ENCODE measurements around the gene FBXL16. TPM values are rescaled to one million over a fixed set of nuclear protein-coding genes. Genes with fewer than 3 reads are reported as not detected.

Gene FBXL16
- total and polyA plus RNA-seq, 2 of the 13 experiments (the other 11 are each of a cell fraction or from before 2014, with no cell fraction given) = 0.22 to 2.0 TPM

DNA sequence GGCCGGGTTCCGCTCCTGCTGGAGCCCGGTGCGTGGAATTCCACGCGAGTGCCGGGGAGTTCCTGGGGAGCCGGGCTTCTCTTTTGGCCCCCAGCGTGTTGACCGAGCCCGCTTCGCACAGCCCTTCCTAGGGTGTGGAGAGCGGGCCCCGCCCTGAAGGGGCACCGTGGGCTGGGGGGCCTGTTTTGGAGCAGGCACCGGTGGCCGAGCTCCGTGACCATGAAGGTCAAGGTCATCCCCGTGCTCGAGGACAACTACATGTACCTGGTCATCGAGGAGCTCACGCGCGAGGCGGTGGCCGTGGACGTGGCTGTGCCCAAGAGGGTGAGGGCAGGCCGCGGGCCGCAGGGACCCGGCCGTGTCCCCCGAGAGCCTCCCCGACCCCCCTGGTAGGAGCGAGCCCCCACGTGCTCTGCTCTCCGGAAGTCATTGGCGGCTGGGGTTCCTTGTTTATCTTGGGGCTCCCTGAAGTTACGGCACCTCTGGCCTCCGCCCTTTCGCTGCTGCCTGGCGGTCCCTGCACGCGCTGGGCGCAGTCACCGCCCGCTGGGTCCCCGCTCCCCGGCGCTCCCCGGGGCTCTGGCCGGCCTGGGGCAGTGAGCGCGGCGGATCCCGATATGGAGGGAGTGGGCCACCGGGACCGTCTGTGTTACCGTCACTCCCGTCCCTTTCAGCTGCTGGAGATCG lies 21.8 kb upstream of the FBXL16 start (continued):
- TF ChIP-seq ZFP36L2 (CRISPR knock-in tag; IDR thresholded peaks at IDR 0.05) (no peak), NKX3-1 (CRISPR knock-in tag; IDR thresholded peaks at IDR 0.05) (no peak), KLF6 (CRISPR knock-in tag; IDR thresholded peaks at IDR 0.05) (no peak), ZBTB8A (CRISPR knock-in tag; IDR thresholded peaks at IDR 0.05; ENCODE audit: borderline replicate concordance, low read depth) (no peak), YEATS2 (CRISPR knock-in tag; IDR thresholded peaks at IDR 0.05; ENCODE audit: borderline replicate concordance) (no peak), KDM3A (CRISPR knock-in tag; IDR thresholded peaks at IDR 0.05; ENCODE audit: low read depth) (no peak), KDM6A (CRISPR knock-in tag; IDR thresholded peaks at IDR 0.05; ENCODE audit: low read depth) (no peak), SRSF4 (IDR thresholded peaks at IDR 0.05; ENCODE audit: low read depth, low read length, poor library complexity, severe bottlenecking) (no peak), SOX6 (IDR thresholded peaks at IDR 0.05) (no peak), SOX6 (CRISPR knock-in tag; IDR thresholded peaks at IDR 0.05) (no peak), TAF1 (CRISPR knock-in tag; IDR thresholded peaks at IDR 0.05) (peak; percentile 29; the same call in 1 of the 2 replicates), HNRNPLL (IDR thresholded peaks at IDR 0.05; ENCODE audit: low read depth, low read length, poor library complexity, severe bottlenecking) (peak; percentile 49), HMG20A (CRISPR knock-in tag; IDR thresholded peaks at IDR 0.05; ENCODE audit: borderline replicate concordance) (no peak), ZNF780A (CRISPR knock-in tag; IDR thresholded peaks at IDR 0.05) (no peak), ZFP82 (CRISPR knock-in tag; IDR thresholded peaks at IDR 0.05; ENCODE audit: borderline replicate concordance) (no peak)
- TF ChIP-seq, protein P1, sequence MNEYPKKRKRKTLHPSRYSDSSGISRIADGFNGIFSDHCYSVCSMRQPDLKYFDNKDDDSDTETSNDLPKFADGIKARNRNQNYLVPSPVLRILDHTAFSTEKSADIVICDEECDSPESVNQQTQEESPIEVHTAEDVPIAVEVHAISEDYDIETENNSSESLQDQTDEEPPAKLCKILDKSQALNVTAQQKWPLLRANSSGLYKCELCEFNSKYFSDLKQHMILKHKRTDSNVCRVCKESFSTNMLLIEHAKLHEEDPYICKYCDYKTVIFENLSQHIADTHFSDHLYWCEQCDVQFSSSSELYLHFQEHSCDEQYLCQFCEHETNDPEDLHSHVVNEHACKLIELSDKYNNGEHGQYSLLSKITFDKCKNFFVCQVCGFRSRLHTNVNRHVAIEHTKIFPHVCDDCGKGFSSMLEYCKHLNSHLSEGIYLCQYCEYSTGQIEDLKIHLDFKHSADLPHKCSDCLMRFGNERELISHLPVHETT (CRISPR knock-in tag; conservative IDR thresholded peaks at IDR 0.05) = peak; percentile 53; the same call in 1 of the 2 replicates
- TF ChIP-seq, protein P2, sequence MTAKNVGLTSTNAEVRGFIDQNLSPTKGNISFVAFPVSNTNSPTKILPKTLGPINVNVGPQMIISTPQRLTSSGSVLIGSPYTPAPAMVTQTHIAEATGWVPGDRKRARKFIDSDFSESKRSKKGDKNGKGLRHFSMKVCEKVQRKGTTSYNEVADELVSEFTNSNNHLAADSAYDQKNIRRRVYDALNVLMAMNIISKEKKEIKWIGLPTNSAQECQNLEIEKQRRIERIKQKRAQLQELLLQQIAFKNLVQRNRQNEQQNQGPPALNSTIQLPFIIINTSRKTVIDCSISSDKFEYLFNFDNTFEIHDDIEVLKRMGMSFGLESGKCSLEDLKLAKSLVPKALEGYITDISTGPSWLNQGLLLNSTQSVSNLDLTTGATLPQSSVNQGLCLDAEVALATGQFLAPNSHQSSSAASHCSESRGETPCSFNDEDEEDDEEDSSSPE (CRISPR knock-in tag; IDR thresholded peaks at IDR 0.05) = no peak
- TF ChIP-seq, protein P3, sequence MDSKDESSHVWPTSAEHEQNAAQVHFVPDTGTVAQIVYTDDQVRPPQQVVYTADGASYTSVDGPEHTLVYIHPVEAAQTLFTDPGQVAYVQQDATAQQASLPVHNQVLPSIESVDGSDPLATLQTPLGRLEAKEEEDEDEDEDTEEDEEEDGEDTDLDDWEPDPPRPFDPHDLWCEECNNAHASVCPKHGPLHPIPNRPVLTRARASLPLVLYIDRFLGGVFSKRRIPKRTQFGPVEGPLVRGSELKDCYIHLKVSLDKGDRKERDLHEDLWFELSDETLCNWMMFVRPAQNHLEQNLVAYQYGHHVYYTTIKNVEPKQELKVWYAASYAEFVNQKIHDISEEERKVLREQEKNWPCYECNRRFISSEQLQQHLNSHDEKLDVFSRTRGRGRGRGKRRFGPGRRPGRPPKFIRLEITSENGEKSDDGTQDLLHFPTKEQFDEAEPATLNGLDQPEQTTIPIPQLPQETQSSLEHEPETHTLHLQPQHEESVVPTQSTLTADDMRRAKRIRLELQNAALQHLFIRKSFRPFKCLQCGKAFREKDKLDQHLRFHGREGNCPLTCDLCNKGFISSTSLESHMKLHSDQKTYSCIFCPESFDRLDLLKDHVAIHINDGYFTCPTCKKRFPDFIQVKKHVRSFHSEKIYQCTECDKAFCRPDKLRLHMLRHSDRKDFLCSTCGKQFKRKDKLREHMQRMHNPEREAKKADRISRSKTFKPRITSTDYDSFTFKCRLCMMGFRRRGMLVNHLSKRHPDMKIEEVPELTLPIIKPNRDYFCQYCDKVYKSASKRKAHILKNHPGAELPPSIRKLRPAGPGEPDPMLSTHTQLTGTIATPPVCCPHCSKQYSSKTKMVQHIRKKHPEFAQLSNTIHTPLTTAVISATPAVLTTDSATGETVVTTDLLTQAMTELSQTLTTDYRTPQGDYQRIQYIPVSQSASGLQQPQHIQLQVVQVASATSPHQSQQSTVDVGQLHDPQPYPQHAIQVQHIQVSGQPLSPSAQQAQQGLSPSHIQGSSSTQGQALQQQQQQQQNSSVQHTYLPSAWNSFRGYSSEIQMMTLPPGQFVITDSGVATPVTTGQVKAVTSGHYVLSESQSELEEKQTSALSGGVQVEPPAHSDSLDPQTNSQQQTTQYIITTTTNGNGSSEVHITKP (CRISPR knock-in tag; IDR thresholded peaks at IDR 0.05; ENCODE audit: low read depth) = no peak
- TF ChIP-seq, protein P4, sequence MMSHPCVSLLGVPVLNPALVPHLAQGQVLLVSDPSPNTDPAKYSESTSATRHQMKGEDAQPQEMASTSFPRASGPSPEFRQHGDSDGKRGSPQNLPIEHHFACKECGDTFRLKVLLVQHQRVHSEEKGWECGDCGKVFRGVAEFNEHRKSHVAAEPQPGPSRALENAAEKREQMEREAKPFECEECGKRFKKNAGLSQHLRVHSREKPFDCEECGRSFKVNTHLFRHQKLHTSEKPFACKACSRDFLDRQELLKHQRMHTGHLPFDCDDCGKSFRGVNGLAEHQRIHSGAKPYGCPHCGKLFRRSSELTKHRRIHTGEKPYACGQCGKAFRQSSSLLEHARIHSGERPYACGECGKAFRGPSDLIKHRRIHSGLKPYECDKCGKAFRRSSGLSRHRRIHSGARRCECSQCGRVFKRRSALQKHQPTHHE (CRISPR knock-in tag; IDR thresholded peaks at IDR 0.05; ENCODE audit: borderline replicate concordance) = no peak
- TF ChIP-seq, protein P5, sequence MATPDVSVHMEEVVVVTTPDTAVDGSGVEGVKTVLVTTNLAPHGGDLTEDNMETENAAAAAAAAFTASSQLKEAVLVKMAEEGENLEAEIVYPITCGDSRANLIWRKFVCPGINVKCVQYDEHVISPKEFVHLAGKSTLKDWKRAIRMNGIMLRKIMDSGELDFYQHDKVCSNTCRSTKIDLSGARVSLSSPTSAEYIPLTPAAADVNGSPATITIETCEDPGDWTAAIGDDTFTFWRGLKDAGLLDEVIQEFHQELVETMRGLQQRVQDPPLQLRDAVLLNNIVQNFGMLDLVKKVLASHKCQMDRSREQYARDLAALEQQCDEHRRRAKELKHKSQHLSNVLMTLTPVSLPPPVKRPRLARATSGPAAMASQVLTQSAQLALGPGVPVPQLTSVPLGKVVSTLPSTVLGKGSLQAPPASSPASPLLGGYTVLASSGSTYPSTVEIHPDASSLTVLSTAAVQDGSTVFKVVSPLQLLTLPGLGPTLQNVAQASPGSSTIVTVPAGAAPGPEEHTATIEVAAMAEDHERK (CRISPR knock-in tag; IDR thresholded peaks at IDR 0.05; ENCODE audit: low read depth) = no peak
